Erythroblast (primary cell): ENCODE data around the gene TRANK1.

Experiments used
- GATA1 ChIP-seq: IDR thresholded peaks from 2 replicates; pipeline ENCODE4 v1.6.1; 2011; ENCODE audit warnings: low read depth, mild to moderate bottlenecking, control low read depth, low read length, moderate library complexity
- POLR2A ChIP-seq: IDR thresholded peaks from 2 replicates; pipeline ENCODE4 v1.6.1; 2011; ENCODE audit warnings: mild to moderate bottlenecking, low read length

DNA sequence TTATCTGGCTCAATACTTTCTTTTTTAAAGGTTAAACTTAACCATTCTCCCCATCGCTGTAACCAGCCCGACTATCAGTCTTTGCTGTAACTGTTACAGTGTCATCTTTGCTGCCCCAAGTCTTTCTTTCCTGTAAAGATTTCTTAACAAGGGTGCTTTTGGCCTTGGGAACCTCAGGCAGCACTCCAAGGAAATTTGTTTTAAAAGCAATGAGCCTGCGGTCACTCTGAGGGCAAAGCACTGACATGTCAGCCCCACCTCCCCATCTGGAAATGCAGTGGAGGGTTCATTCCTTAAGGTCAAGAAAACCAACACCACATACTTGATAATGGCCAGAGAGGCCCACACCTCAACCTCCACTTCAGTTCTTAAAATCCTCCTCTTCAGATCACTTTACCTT, 3.2 kb downstream of the TRANK1 start:
- no peak for TF ChIP-seq POLR2A
- no peak for TF ChIP-seq GATA1
